LNCAP (cell line): ENCODE data around the gene PCDHB5.
A peak's percentile ranks its signal among the peaks of the same experiment; 100 is the strongest.

Source experiments
- CTCF ChIP-seq: fragments of 450-650 bp; IDR thresholded peaks from 2 replicates; pipeline ENCODE4 v1.5.1; 2017; ENCODE audit warnings: mild to moderate bottlenecking

Gene PCDHB5

GRCh38 chr5:141121563-141121962 is 13.4 kb upstream of the PCDHB5 start, which contains the start of gene PCDHB4:
TSS of gene PCDHB4 (plus strand) at chr5:141121818. CDS start at chr5:141121999, 181 bp downstream.
- peak; percentile 65 for TF ChIP-seq CTCF

- TF ChIP-seq CTCF, result no peak
These were observed 13.0 kb upstream of the PCDHB5 start for GRCh38 chr5:141121985-141122384.

GRCh38 chr5:141127305-141127704 is 7.7 kb upstream of the PCDHB5 start:
- no peak for TF ChIP-seq CTCF

GRCh38 chr5:141135718-141136266 is 786 bp downstream of the PCDHB5 start:
- TF ChIP-seq CTCF, result no peak

- peak; percentile 48 for TF ChIP-seq CTCF
These were observed 14.8 kb downstream of the PCDHB5 start, which contains the start of gene PCDHB6 for GRCh38 chr5:141149812-141150211. TSS of gene PCDHB6 (plus strand) at chr5:141150057. CDS start at chr5:141150258, 201 bp downstream.

GRCh38 chr5:141150224-141150992 is 15.4 kb downstream of the PCDHB5 start:
- TF ChIP-seq CTCF, result no peak

GRCh38 chr5:141150993-141151325 is 16.0 kb downstream of the PCDHB5 start:
- TF ChIP-seq CTCF, result no peak
